GM12878 (cell line): ENCODE data around the gene AP1B1. TPM values are rescaled to one million over a fixed set of nuclear protein-coding genes. Genes with fewer than 3 reads are reported as not detected.
"Not testable (repeated sequence)": the region's sequence is repeated elsewhere in the genome, so short reads cannot be mapped to it uniquely, and the experiment has no call there.

ENCODE experiments used
- ATAC-seq: fragments of 200-7000 bp; cut with Tn5 transposase; 3 replicates; pipeline ENCODE4 v1.9.1; 2020; ENCODE audit warnings: mild to moderate bottlenecking, moderate library complexity
- BruUV-seq: library from RNA; stranded (reverse); fragments of 400-500 nt; replicated peaks from 2 replicates; lab custom pipeline; 2021; lab: Mats Ljungman, UMichigan
- CTCF ChIA-PET: fragments of 300-600 bp; sonication (Branson Sonifier 250); formaldehyde crosslinking; extraction: SDS; loops from one replicate; lab custom pipeline; 2021; ENCODE audit warnings: inconsistent platforms; lab: Yijun Ruan, JAX
- POLR2A ChIA-PET: fragments of 350-600 bp; formaldehyde crosslinking; extraction: SDS; loops from one replicate; lab custom pipeline; 2021; ENCODE audit warnings: inconsistent platforms; lab: Charles Lee
- RAD21 ChIA-PET: fragments of 300-600 bp; sonication (Branson Sonifier 250); formaldehyde crosslinking; loops from one replicate; lab custom pipeline; 2023; ENCODE audit warnings: antibody characterized with exemption; ENCODE audit not compliant: unreplicated experiment; lab: Charles Lee
- SMC1A ChIA-PET: fragments of 300-600 bp; sonication (Branson Sonifier 250); formaldehyde crosslinking; loops from one replicate; lab custom pipeline; 2023; ENCODE audit not compliant: unreplicated experiment, uncharacterized antibody; lab: Charles Lee
- DNase-seq: peaks from one replicate; pipeline ENCODE4 v3.0.0-alpha.2; 2011; ENCODE audit warnings: low read depth, low spot score
- FAIRE-seq: peaks from 3 replicates; lab custom pipeline; 2011; peaks lifted over from hg19 to GRCh38; lab: Jason Lieb, UNC
- H2AFZ ChIP-seq: 2 replicates; pipeline ENCODE4 v1.6.0; 2011; ENCODE audit warnings: low read depth, low read length, control low read depth; ENCODE audit not compliant: control insufficient read depth
- H3K27ac ChIP-seq: 2 replicates; pipeline ENCODE4 v1.5.1; 2011; ENCODE audit warnings: control low read depth; ENCODE audit not compliant: control insufficient read depth, insufficient read depth
- H3K27me3 ChIP-seq, 2 experiments: replicated peaks in 1 of 2; 2 replicates each; pipeline versions ENCODE4 v1.6.0 to v1.6.1; 2011; ENCODE audit warnings: low read length in 1 of 2; ENCODE audit not compliant: control insufficient read depth in 2 of 2, insufficient read depth in 2 of 2
- H3K36me3 ChIP-seq, 2 experiments: 2 replicates each; pipeline ENCODE4 v1.5.1; 2011; ENCODE audit warnings: low read length in 1 of 2; ENCODE audit not compliant: control insufficient read depth in 2 of 2, insufficient read depth in 2 of 2
- H3K4me1 ChIP-seq: 2 replicates; pipeline ENCODE4 v1.6.1; 2011; ENCODE audit warnings: mild to moderate bottlenecking, low read length, moderate library complexity, mixed read lengths; ENCODE audit not compliant: control insufficient read depth, insufficient read depth
- H3K4me2 ChIP-seq: 2 replicates; pipeline ENCODE4 v1.6.0; 2011; ENCODE audit warnings: control low read depth; ENCODE audit not compliant: control insufficient read depth, insufficient read depth
- H3K4me3 ChIP-seq: fragments of 200-600 bp; sonication (generic); 2 replicates; pipeline ENCODE4 v1.5.1; 2016
- H3K79me2 ChIP-seq: 2 replicates; pipeline ENCODE4 v1.6.0; 2011; ENCODE audit warnings: low read length; ENCODE audit not compliant: control insufficient read depth, insufficient read depth
- H3K9ac ChIP-seq: 2 replicates; pipeline ENCODE4 v1.8.0; 2011; ENCODE audit warnings: low read length, control low read depth, mixed read lengths; ENCODE audit not compliant: control insufficient read depth, insufficient read depth
- H3K9me3 ChIP-seq: replicated peaks from 3 replicates; pipeline ENCODE4 v1.5.1; 2011; ENCODE audit warnings: mild to moderate bottlenecking, low read length; ENCODE audit not compliant: control insufficient read depth, insufficient read depth
- H4K20me1 ChIP-seq: 2 replicates; pipeline ENCODE4 v1.6.0; 2011; ENCODE audit not compliant: control insufficient read depth, insufficient read depth
- BCL11A ChIP-seq: IDR thresholded peaks from 2 replicates; pipeline ENCODE4 v1.6.1; 2011; ENCODE audit warnings: low read depth, low read length
- BHLHE40 ChIP-seq, 2 experiments: fragments of 450-650 bp in 1 of 2; IDR thresholded peaks; 2 replicates each; pipeline ENCODE4 v1.6.1; 2011 to 2017; ENCODE audit warnings: low read depth in 2 of 2, borderline replicate concordance in 1 of 2, improper control_type of control experiment in 1 of 2, low read length in 1 of 2, mild to moderate bottlenecking in 1 of 2
- HDAC2 ChIP-seq: fragments of 200-600 bp; sonication (generic); IDR thresholded peaks from 2 replicates; pipeline ENCODE4 v1.6.1; 2017
- HDGF ChIP-seq: fragments of 450-650 bp; IDR thresholded peaks from 2 replicates; pipeline ENCODE4 v1.6.1; 2016; ENCODE audit warnings: antibody characterized with exemption
- IRF4 ChIP-seq: IDR thresholded peaks from 2 replicates; pipeline ENCODE4 v1.6.1; 2011; ENCODE audit warnings: low read depth, low read length
- SPI1 ChIP-seq: IDR thresholded peaks from 2 replicates; pipeline ENCODE4 v1.6.1; 2011; ENCODE audit warnings: low read depth, mild to moderate bottlenecking, low read length, moderate library complexity, borderline replicate concordance; ENCODE audit not compliant: insufficient read depth
- ZNF207 ChIP-seq: fragments of 450-650 bp; IDR thresholded peaks from 2 replicates; pipeline ENCODE4 v1.6.1; 2014; ENCODE audit warnings: antibody characterized with exemption, mild to moderate bottlenecking, borderline replicate concordance
- WGBS: methylation state at CpG from one replicate; pipeline ENCODE4 v1.1.6; 2016; ENCODE audit warnings: low lambda C conversion rate; ENCODE audit not compliant: insufficient replicate concordance, insufficient coverage; ENCODE audit errors: missing lambda C conversion rate; 5-methylcytosine and 5-hydroxymethylcytosine counted together
- in situ Hi-C: fragments of 300-500 bp; cut with MboI; formaldehyde crosslinking; loops from 9 replicates; pipeline ENCODE4 v1.14.3; 2018; ENCODE audit warnings: mixed read lengths
- intact Hi-C: fragments of 100-400 bp; cut with micrococcal nuclease; formaldehyde crosslinking; loops from one replicate; pipeline ENCODE4 v1.14.2; 2022; ENCODE audit not compliant: unreplicated experiment
- polyA plus RNA-seq, 11 experiments: library from polyadenylated mRNA; depleted of rRNA in 4 of 11; unstranded in 6 of 11; stranded (reverse) in 5 of 11; fragments of >200 nt; fragmentation: Nextera tagmentation in 4 of 11; fragmentation: Illumina TruSeq in 1 of 11; extraction: Ambion mirVana in 4 of 11; extraction: Trizol in 1 of 11; gene quantifications; 1 replicate in 1 of 11; 2 replicates in 10 of 11; pipeline versions ENCODE4 v1.2.1 to v1.2.3, GENCODE V29; 2011 to 2016; ENCODE audit warnings: inconsistent platforms in 2 of 11, missing spikeins in 2 of 11, low read depth in 1 of 11
- total RNA-seq, 4 experiments: library from RNA; depleted of rRNA in 3 of 4; stranded (reverse); fragments of >200 nt in 3 of 4; fragmentation: Illumina TruSeq in 1 of 4; extraction: Trizol in 1 of 4; gene quantifications; 2 replicates each; pipeline versions ENCODE4 v1.2.1 to v1.2.3, GENCODE V29; 2013 to 2021
- TF ChIP-seq, protein P1 (sequence below): IDR thresholded peaks from 2 replicates; pipeline ENCODE4 v1.6.1; 2011; ENCODE audit warnings: borderline replicate concordance, low read depth, mild to moderate bottlenecking, moderate library complexity, low read length; ENCODE audit not compliant: insufficient read depth, poor library complexity, severe bottlenecking

Gene AP1B1
- total and polyA plus RNA-seq, 10 of the 15 experiments (the other 5 are each of a cell fraction or from before 2014, with no cell fraction given) = 2.1 to 98.6 (median 57.8) TPM

DNA sequence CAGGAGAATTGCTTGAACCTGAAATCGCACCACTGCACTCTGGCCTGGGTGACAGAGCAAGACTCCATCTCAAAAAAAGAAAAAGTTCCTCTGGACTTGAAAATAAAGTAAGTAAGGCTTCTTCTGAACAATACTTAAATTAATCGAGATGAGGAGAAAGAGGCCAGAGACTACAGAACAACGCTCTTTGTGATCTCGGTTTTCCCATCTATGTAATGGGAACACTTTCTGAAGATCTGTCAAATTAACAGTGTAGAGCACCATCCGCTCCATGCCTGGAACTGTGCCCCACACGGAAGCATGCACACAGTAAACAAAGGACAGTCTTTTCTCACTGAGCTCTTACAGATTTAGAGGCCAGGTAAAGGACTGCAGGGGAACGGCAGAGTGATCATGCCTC lies 9.1 kb downstream of the AP1B1 start (continued):
- TF ChIP-seq SPI1 (no peak), BCL11A (no peak), HDAC2 (no peak), ZNF207 (no peak), BHLHE40 (IDR thresholded peaks at IDR 0.05; ENCODE audit: borderline replicate concordance in 1 of 2, low read depth in 2 of 2, low read length in 1 of 2) (no peak), HDGF (no peak), IRF4 (no peak)

DNA sequence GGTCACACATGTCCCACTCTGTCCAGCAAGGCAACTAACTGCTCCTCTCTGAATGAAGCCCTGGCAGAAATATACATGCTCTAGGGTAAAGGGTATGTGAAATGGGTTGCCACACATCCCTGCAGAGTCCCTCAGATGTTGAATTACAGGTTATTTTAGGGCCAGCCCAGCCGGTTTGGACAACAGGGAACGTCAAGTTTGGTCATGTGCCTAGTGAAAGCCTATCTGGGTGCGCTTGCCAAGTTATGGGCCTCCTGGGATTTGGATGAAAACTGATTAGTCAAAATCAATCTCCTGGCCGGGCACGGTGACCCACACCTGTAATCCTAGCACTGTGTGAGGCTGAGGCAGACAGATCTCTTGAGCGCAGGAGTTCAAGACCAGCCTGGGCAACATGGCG lies 10.4 kb downstream of the AP1B1 start:
- H2AFZ ChIP-seq = no peak overlapping the region
- no peaks in the 10 kb centered on the region; the same call in 1 of the 2 replicates for H3K4me1 ChIP-seq
- TF ChIP-seq, protein P1, sequence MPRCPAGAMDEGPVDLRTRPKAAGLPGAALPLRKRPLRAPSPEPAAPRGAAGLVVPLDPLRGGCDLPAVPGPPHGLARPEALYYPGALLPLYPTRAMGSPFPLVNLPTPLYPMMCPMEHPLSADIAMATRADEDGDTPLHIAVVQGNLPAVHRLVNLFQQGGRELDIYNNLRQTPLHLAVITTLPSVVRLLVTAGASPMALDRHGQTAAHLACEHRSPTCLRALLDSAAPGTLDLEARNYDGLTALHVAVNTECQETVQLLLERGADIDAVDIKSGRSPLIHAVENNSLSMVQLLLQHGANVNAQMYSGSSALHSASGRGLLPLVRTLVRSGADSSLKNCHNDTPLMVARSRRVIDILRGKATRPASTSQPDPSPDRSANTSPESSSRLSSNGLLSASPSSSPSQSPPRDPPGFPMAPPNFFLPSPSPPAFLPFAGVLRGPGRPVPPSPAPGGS = no peak
- TF ChIP-seq, all 136 proteins: peak for 0
- Histone ChIP-seq H3K27me3 (no peaks in the 10 kb centered on the region), H3K36me3 (peaks cover 11 to 13% of the 10 kb centered on the region in 2 experiments; a peak in 3 of 4 replicates), H3K27ac (no peak overlapping the region), H4K20me1 (no peaks in the 10 kb centered on the region; the same call in none of the 2 replicates), H3K4me2 (no peak overlapping the region), H3K4me3 (no peak overlapping the region), H3K9ac (no peak overlapping the region), H3K79me2 (peaks cover 55% of the 10 kb centered on the region), H3K9me3 (no peaks in the 10 kb centered on the region)
- WGBS = 89% methylated on average over 7 of the region's 7 CpGs
- no TSS peak for BruUV-seq
- RAD21 ChIA-PET = no interaction called here
- in situ Hi-C loops = no loop called here
- intact Hi-C loops = no loop called here
- POLR2A ChIA-PET = no interaction called here
- CTCF ChIA-PET = interaction anchor here (0.6 kb wide), 1 partner anchor 38 kb away, joined by 3 read pairs; no protein-coding TSS in a partner anchor
- ATAC-seq = no peak
- SMC1A ChIA-PET = no interaction called here
- DNase-seq = no peak
- no peak for FAIRE-seq

DNA sequence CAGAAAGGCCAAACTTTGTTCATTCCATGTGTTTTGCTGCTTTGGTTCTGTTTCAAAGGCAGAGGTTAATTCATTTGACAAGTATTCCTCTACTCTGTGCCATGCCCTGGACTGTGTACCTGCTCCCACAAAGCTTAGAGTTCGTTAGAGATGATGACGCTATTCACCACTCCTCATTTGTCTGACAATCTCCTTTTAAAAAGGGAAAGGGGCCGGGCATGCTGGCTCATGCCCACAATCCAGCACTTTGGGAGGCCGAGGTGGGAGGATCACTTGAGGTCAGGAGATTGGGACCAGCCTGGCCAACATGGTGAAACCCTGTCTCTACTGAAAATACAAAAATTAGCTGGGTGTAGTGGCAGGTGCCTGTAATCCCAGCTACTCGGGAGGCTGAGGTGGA lies 11.7 kb downstream of the AP1B1 start:
- WGBS = 87% methylated on average over 5 of the region's 5 CpGs
- ATAC-seq, H3K4me1 ChIP-seq, BruUV-seq, H3K27ac ChIP-seq, H3K4me2 ChIP-seq, in situ Hi-C loops, FAIRE-seq, DNase-seq, H2AFZ ChIP-seq, intact Hi-C loops, RAD21 ChIA-PET, H3K9me3 ChIP-seq, H3K27me3 ChIP-seq, H3K9ac ChIP-seq, H3K4me3 ChIP-seq, H4K20me1 ChIP-seq: not testable (repeated sequence)
- H3K36me3 ChIP-seq = peaks cover 11 to 13% of the 10 kb centered on the region in 2 experiments; a peak in 3 of 4 replicates
- H3K79me2 ChIP-seq = peaks cover 43% of the 10 kb centered on the region
- ChIA-PET SMC1A (interaction anchor here (1.2 kb wide), 1 partner anchor 9 kb away, joined by 3 read pairs; no protein-coding TSS in a partner anchor), POLR2A (interaction anchor here (2.5 kb wide), 1 partner anchor 9 kb away, joined by 11 read pairs; no protein-coding TSS in a partner anchor), CTCF (interaction anchor here (1.4 kb wide), 1 partner anchor 9 kb away, joined by 3 read pairs; no protein-coding TSS in a partner anchor)
